ENCODE results near the gene MAPKBP1. TPM values are rescaled to one million over a fixed set of nuclear protein-coding genes. Genes with fewer than 3 reads are reported as not detected.

MAPKBP1 gene
- total and polyA plus RNA-seq, 11 donors, result 6.3 to 20.5 (median 14.8) TPM

DNA sequence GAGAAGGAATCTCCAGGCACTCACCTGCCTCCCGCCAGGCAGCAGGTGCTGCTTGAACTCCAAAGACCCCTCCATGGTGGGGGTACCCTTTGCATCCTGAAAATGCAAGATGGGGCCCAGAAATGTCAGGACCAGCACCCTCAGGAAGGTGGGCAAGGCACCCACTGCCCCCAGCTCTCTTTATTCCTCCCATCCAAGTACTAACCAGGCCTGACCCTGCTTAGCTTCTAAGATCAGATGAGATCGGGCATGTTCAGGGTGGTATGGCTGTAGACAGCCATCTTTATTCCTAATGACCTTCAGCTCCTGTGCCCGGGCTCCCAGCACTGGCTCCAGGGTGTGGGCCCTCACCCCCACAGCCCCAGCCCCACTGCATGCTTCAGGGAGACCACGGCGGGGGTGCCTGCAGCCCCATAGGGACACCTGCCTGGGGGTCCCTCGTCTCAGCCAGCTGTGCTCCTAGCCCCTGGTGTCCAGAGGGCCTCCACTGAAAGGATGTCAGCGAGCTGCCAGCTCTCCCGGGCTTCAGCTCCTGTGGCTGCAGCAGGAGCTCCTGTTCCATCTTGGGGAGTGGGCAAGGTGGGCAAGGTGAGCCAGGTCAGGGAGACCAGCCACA, 77.6 kb downstream of the MAPKBP1 start:
- H3K9me3 ChIP-seq, result no peaks in the 10 kb centered on the region
- H3K4me1 ChIP-seq, result no peaks in the 10 kb centered on the region
- intact Hi-C loops (cut with DNase I), result no loop called here
- peaks cover 0 to 24% (median 18%) of the 10 kb centered on the region in 9 donors for H3K36me3 ChIP-seq
- no peak overlapping the region for H3K27ac ChIP-seq
- 87 to 90% (median 88%) methylated on average over 6 to 8 of the region's 8 CpGs for WGBS, 4 donors
- DNase-seq (no peak), ATAC-seq (no peak)
- no peak for TF ChIP-seq POLR2A (IDR thresholded peaks at IDR 0.05)
- TF ChIP-seq, protein P1, sequence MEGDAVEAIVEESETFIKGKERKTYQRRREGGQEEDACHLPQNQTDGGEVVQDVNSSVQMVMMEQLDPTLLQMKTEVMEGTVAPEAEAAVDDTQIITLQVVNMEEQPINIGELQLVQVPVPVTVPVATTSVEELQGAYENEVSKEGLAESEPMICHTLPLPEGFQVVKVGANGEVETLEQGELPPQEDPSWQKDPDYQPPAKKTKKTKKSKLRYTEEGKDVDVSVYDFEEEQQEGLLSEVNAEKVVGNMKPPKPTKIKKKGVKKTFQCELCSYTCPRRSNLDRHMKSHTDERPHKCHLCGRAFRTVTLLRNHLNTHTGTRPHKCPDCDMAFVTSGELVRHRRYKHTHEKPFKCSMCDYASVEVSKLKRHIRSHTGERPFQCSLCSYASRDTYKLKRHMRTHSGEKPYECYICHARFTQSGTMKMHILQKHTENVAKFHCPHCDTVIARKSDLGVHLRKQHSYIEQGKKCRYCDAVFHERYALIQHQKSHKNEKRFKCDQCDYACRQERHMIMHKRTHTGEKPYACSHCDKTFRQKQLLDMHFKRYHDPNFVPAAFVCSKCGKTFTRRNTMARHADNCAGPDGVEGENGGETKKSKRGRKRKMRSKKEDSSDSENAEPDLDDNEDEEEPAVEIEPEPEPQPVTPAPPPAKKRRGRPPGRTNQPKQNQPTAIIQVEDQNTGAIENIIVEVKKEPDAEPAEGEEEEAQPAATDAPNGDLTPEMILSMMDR (IDR thresholded peaks at IDR 0.05), result no peak
- no peak overlapping the region for H3K4me3 ChIP-seq
- peaks cover 0 to 4% (median 0%) of the 10 kb centered on the region in 9 donors for H3K27me3 ChIP-seq

DNA sequence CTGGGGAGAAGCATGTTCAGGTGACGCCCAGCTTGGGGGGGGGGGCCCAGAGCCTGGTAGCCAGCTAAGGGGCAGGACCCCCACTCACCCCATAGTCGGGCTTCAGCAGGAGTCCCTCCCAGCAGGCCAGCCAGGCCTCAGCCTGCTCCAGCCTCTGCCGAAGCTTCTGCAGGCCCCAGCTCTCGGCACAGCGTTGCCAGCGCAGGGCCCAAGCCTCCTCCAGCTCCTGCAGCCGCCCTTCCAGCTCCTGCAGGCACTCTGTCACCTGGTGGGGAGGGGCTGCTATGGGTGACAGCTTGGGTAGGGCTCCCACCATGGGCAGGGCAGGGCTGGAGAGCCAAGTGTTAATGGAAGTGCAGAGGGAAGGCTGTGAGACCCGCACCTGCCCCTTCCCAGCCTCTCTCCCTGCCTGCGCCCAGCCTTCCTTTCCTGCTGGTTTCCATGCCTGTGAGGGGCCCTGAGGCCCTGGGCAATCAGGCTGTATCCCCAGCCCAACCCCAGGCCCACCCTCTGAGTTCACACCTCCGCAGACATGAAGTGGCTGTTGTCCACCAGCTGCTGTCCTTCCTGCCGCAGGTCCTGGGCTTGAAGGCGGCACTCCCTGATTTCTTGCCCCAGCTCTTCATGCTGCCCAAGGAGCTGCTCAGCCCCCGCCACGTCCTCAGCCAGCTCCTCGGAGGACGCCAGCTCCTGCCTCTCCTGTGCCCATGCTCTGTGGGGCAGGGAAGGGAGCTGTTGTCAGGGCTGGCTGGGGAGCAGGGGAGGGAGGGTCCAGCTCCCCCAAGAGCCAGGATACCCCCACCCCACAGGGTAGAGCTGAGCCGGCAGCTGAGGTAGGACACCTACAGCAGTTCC, 78.7 kb downstream of the MAPKBP1 start:
- TF ChIP-seq POLR2A (IDR thresholded peaks at IDR 0.05), result no peak
- TF ChIP-seq, protein P1 (IDR thresholded peaks at IDR 0.05), result no peak
- intact Hi-C loops (cut with DNase I), result no loop called here
- no peaks in the 10 kb centered on the region for H3K9me3 ChIP-seq
- no peak for ATAC-seq
- peaks cover 0 to 13% (median 7%) of the 10 kb centered on the region in 9 donors for H3K36me3 ChIP-seq
- H3K27ac ChIP-seq, result no peak overlapping the region
- DNase-seq, result no peak
- no peaks in the 10 kb centered on the region for H3K4me1 ChIP-seq
- whole genome bisulfite sequencing, 4 donors, result 81 to 91% (median 85%) methylated on average over 4 to 17 of the region's 17 CpGs
- no peak overlapping the region for H3K4me3 ChIP-seq
- peaks cover 0 to 4% (median 0%) of the 10 kb centered on the region in 9 donors for H3K27me3 ChIP-seq

DNA sequence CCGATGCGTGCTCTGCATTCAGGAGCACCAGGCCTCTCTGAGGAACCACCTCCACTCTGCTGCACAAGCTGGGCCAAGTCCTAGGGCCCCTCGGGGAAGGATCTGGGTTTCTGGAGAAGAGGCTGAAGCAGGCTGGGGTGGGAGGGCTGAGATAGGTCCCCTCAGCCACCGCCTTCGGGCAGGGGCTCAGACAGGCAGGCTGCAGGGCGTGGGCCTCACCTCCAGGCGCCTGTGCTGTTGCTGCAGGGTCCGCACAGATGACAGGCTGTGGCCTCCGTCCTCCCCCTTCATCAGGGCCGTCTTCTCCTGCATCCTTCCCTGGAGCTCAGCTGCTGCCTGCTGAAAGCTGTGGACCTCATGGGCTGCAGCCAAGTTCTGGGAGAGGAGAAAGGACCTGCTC, 79.5 kb downstream of the MAPKBP1 start:
- DNase-seq (no peak), ATAC-seq (no peak)
- H3K4me1 ChIP-seq, result no peaks in the 10 kb centered on the region
- peaks cover 0 to 4% (median 0%) of the 10 kb centered on the region in 9 donors for H3K27me3 ChIP-seq
- no peak for TF ChIP-seq POLR2A (IDR thresholded peaks at IDR 0.05)
- TF ChIP-seq, protein P1 (IDR thresholded peaks at IDR 0.05), result no peak
- no peak overlapping the region for H3K4me3 ChIP-seq
- peaks cover 0 to 4% (median 0%) of the 10 kb centered on the region in 9 donors for H3K36me3 ChIP-seq
- WGBS, 4 donors, result 74 to 90% (median 88%) methylated on average over 9 to 10 of the region's 10 CpGs
- no peaks in the 10 kb centered on the region for H3K9me3 ChIP-seq
- intact Hi-C loops (cut with DNase I), result no loop called here
- H3K27ac ChIP-seq, result no peak overlapping the region

DNA sequence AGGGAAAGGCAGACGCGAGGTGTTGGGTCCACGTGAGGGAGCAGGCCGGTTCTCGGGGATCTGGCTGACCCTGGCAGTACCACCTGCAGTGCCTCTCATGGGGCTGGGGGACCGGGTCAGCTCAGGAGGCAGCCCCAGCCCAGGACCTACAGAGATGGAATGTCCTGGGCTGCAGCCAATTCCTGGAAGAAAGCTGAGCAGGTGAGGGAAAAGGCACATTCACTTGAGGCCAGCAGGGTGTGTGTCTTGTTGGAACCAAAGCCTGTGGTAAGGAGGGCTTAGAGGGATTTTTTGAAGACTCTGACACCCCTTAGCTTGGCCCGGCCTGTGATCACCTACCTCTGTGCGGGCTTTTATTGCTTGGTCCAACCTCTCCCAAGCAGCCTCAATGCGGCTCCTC, 80.2 kb downstream of the MAPKBP1 start:
- H3K27ac ChIP-seq, result no peak overlapping the region
- H3K9me3 ChIP-seq, result no peaks in the 10 kb centered on the region
- intact Hi-C loops (cut with DNase I), result no loop called here
- 89 to 96% (median 95%) methylated on average over 8 to 9 of the region's 9 CpGs for WGBS, 4 donors
- no peak overlapping the region for H3K4me3 ChIP-seq
- peaks cover 0 to 4% (median 0%) of the 10 kb centered on the region in 9 donors for H3K27me3 ChIP-seq
- ATAC-seq (no peak), DNase-seq (no peak)
- no peaks in the 10 kb centered on the region for H3K4me1 ChIP-seq
- no peaks in the 10 kb centered on the region for H3K36me3 ChIP-seq
- TF ChIP-seq POLR2A (IDR thresholded peaks at IDR 0.05), result no peak
- TF ChIP-seq, protein P1 (IDR thresholded peaks at IDR 0.05), result no peak

Data from heart left ventricle (tissue), 16 donors.